Measurements from ENCODE around the gene TRPC4AP. TPM values are rescaled to one million over a fixed set of nuclear protein-coding genes. Genes with fewer than 3 reads are reported as not detected.

TRPC4AP gene
- total and polyA plus RNA-seq, 7 donors: 24.0 to 61.8 (median 45.3) TPM

- WGBS, 2 donors: 94% methylated on average over 25 of the region's 25 CpGs
- Histone ChIP-seq H3K9me3 (no peaks in the 10 kb centered on the region), H3K27ac (no peak overlapping the region), H3K4me1 (peaks cover 0 to 13% (median 11%) of the 10 kb centered on the region in 4 donors), H3K36me3 (peaks cover 33 to 88% (median 65%) of the 10 kb centered on the region in 4 donors), H3K4me3 (no peak overlapping the region), H3K27me3 (no peaks in the 10 kb centered on the region)
- DNase-seq: no peak
- intact Hi-C loops (cut with DNase I): no loop called here
- TF ChIP-seq CTCF (IDR thresholded peaks at IDR 0.05): no peak
- no peak for TF ChIP-seq EP300 (IDR thresholded peaks at IDR 0.05)
Measured at GRCh38 chr20:34999021-34999451, 93.6 kb downstream of the TRPC4AP start.

- Histone ChIP-seq H3K27me3 (no peaks in the 10 kb centered on the region), H3K36me3 (peaks cover 29 to 88% (median 59%) of the 10 kb centered on the region in 4 donors), H3K4me1 (peaks cover 0 to 13% (median 11%) of the 10 kb centered on the region in 4 donors), H3K9me3 (no peaks in the 10 kb centered on the region), H3K27ac (no peak overlapping the region), H3K4me3 (no peak overlapping the region)
- TF ChIP-seq POLR2A (IDR thresholded peaks at IDR 0.05): no peak
- no peak for TF ChIP-seq POLR2AphosphoS5 (IDR thresholded peaks at IDR 0.05)
- no peak for TF ChIP-seq CTCF (IDR thresholded peaks at IDR 0.05)
- no peak for TF ChIP-seq EP300 (IDR thresholded peaks at IDR 0.05)
- intact Hi-C loops (cut with DNase I): no loop called here
- WGBS, 2 donors: 93 to 94% methylated on average over 28 of the region's 28 CpGs
- DNase-seq: no peak
Measured at GRCh38 chr20:34998331-34998950, 94.2 kb downstream of the TRPC4AP start.

GRCh38 chr20:34997774-34998173 is 94.8 kb downstream of the TRPC4AP start:
- TF ChIP-seq CTCF (IDR thresholded peaks at IDR 0.05) (no peak), EP300 (IDR thresholded peaks at IDR 0.05) (no peak), POLR2A (IDR thresholded peaks at IDR 0.05) (no peak)
- intact Hi-C loops (cut with DNase I): no loop called here
- no peak for DNase-seq
- Histone ChIP-seq H3K36me3 (peaks cover 22 to 86% (median 52%) of the 10 kb centered on the region in 4 donors), H3K9me3 (no peaks in the 10 kb centered on the region), H3K27ac (no peak overlapping the region), H3K4me3 (no peak overlapping the region), H3K4me1 (peaks cover 0 to 13% (median 11%) of the 10 kb centered on the region in 4 donors), H3K27me3 (no peaks in the 10 kb centered on the region)
- 64 to 85% methylated on average over 2 of the region's 2 CpGs for WGBS, 2 donors

- H3K27me3 ChIP-seq: no peaks in the 10 kb centered on the region
- peaks cover 16 to 79% (median 47%) of the 10 kb centered on the region in 4 donors for H3K36me3 ChIP-seq
- DNase-seq: no peak
- H3K4me3 ChIP-seq: peak overlapping the region in 1 of 4 donors; percentile 4
- intact Hi-C loops (cut with DNase I): no loop called here
- TF ChIP-seq EP300 (IDR thresholded peaks at IDR 0.05): no peak
- no peak for TF ChIP-seq CTCF (IDR thresholded peaks at IDR 0.05)
- no peak for TF ChIP-seq POLR2A (IDR thresholded peaks at IDR 0.05)
- no peak overlapping the region for H3K27ac ChIP-seq
- 20 to 47% methylated on average over 39 of the region's 39 CpGs for WGBS, 2 donors
- peaks cover 0 to 13% (median 11%) of the 10 kb centered on the region in 4 donors for H3K4me1 ChIP-seq
- H3K9me3 ChIP-seq: no peaks in the 10 kb centered on the region
Measured at GRCh38 chr20:34997131-34997561, 95.5 kb downstream of the TRPC4AP start.
